Muscle of leg (tissue), 11 donors: ENCODE results near the gene TP53TG5. TPM values are rescaled to one million over a fixed set of nuclear protein-coding genes. Genes with fewer than 3 reads are reported as not detected.
A peak's percentile ranks its signal among the peaks of the same experiment; 100 is the strongest.

Experiments
- DNase-seq: peaks from one replicate; pipeline ENCODE4 v3.0.0; 2013
- H3K27ac ChIP-seq: one replicate; pipeline ENCODE4 v1.5.1; 2013; ENCODE audit warnings: mild to moderate bottlenecking, low read length, control low read depth
- H3K27me3 ChIP-seq: one replicate; pipeline ENCODE4 v1.6.1; 2013; ENCODE audit warnings: low read length; ENCODE audit not compliant: control insufficient read depth, insufficient read depth
- H3K36me3 ChIP-seq: one replicate; pipeline ENCODE4 v1.6.1; 2013; ENCODE audit warnings: low read length; ENCODE audit not compliant: control insufficient read depth, insufficient read depth
- H3K4me1 ChIP-seq: one replicate; pipeline ENCODE4 v1.6.1; 2013; ENCODE audit warnings: low read length; ENCODE audit not compliant: control insufficient read depth, insufficient read depth
- H3K4me3 ChIP-seq: one replicate; pipeline ENCODE4 v1.5.1; 2013; ENCODE audit warnings: low read length, control low read depth
- H3K9me3 ChIP-seq: replicated peaks from 2 replicates; pipeline ENCODE4 v1.6.1; 2013; ENCODE audit warnings: low read depth, low read length; ENCODE audit not compliant: control insufficient read depth
- WGBS: methylation state at CpG from one replicate; pipeline ENCODE4 v1.1.5; 2013; ENCODE audit warnings: missing lambda C conversion rate; ENCODE audit not compliant: insufficient coverage; 5-methylcytosine and 5-hydroxymethylcytosine counted together
- polyA plus RNA-seq, 8 donors: library from polyadenylated mRNA; unstranded; fragments of 120-200 nt; gene quantifications; one replicate each; pipeline versions ENCODE4 v1.2.1 to v1.2.3, GENCODE V29; 2013; ENCODE audit warnings: inconsistent platforms in 1 of 8, low replicate concordance in 1 of 8; ENCODE audit not compliant: insufficient read length in 8 of 8, insufficient read depth in 1 of 8
- total RNA-seq: library from RNA; stranded (reverse); fragments of 120-200 nt; gene quantifications from one replicate; pipeline ENCODE4 v1.2.4, GENCODE V29; 2013

TP53TG5 gene
- total and polyA plus RNA-seq, 9 donors, result 0.19 to 1.3 (median 0.72) TPM; not detected in 1

GRCh38 chr20:45413479-45413878 lies 35.4 kb upstream of the TP53TG5 start:
- DNase-seq, result no peak
- H3K4me1 ChIP-seq, result peaks cover 7% of the 10 kb centered on the region
- 61% methylated on average over 2 of the region's 3 CpGs for WGBS

GRCh38 chr20:45412653-45413052 lies 34.5 kb upstream of the TP53TG5 start:
- Histone ChIP-seq H3K27ac (no peak overlapping the region), H3K36me3 (peaks cover 15% of the 10 kb centered on the region)
- whole genome bisulfite sequencing, result 48% methylated on average over 3 of the region's 5 CpGs

More at GRCh38 chr20:45413479-45413878, 35.4 kb upstream of the TP53TG5 start:
- peaks cover 18% of the 10 kb centered on the region for H3K36me3 ChIP-seq
- no peak overlapping the region for H3K27ac ChIP-seq
- peaks cover 3% of the 10 kb centered on the region for H3K27me3 ChIP-seq
- no peaks in the 10 kb centered on the region for H3K9me3 ChIP-seq
- H3K4me3 ChIP-seq, result no peak overlapping the region

GRCh38 chr20:45410887-45411286 lies 32.8 kb upstream of the TP53TG5 start:
- Histone ChIP-seq H3K27ac (no peak overlapping the region), H3K4me3 (no peak overlapping the region), H3K27me3 (peaks cover 28% of the 10 kb centered on the region), H3K4me1 (peaks cover 16% of the 10 kb centered on the region), H3K36me3 (peaks cover 15% of the 10 kb centered on the region), H3K9me3 (no peaks in the 10 kb centered on the region)
- no peak for DNase-seq
- 24% methylated on average over 6 of the region's 8 CpGs for WGBS

More at GRCh38 chr20:45412653-45413052, 34.5 kb upstream of the TP53TG5 start:
- no peak for DNase-seq
- Histone ChIP-seq H3K9me3 (no peaks in the 10 kb centered on the region), H3K4me3 (no peak overlapping the region), H3K27me3 (peaks cover 12% of the 10 kb centered on the region), H3K4me1 (peaks cover 11% of the 10 kb centered on the region)

- Histone ChIP-seq H3K4me3 (no peak overlapping the region), H3K36me3 (peaks cover 15% of the 10 kb centered on the region), H3K27me3 (peaks cover 39% of the 10 kb centered on the region), H3K27ac (no peak overlapping the region), H3K9me3 (no peaks in the 10 kb centered on the region), H3K4me1 (peaks cover 22% of the 10 kb centered on the region)
- DNase-seq, result no peak
- WGBS, result 80% methylated on average over 1 of the region's 7 CpGs
Measured at GRCh38 chr20:45409521-45410272, 31.6 kb upstream of the TP53TG5 start.

GRCh38 chr20:45408646-45409213 lies 30.6 kb upstream of the TP53TG5 start:
- WGBS, result 69% methylated on average over 2 of the region's 7 CpGs
- H3K27me3 ChIP-seq, result peaks cover 41% of the 10 kb centered on the region
- no peaks in the 10 kb centered on the region for H3K9me3 ChIP-seq
- no peak overlapping the region for H3K4me3 ChIP-seq
- H3K4me1 ChIP-seq, result peaks cover 22% of the 10 kb centered on the region
- peaks cover 15% of the 10 kb centered on the region for H3K36me3 ChIP-seq
- H3K27ac ChIP-seq, result no peak overlapping the region
- peak; percentile 32 for DNase-seq

GRCh38 chr20:45407783-45408645 lies 29.9 kb upstream of the TP53TG5 start, which contains the start of gene DBNDD2:
Gene DBNDD2 (plus strand): TSS chr20:45408289. CDS start chr20:45408468, 179 bp downstream.
- Histone ChIP-seq H3K4me3 (peak within 1 kb of the TSS; percentile 44), H3K4me1 (peaks cover 22% of the 10 kb centered on the region), H3K27ac (peak within 1 kb of the TSS; percentile 67), H3K27me3 (peaks cover 44% of the 10 kb centered on the region), H3K9me3 (no peaks in the 10 kb centered on the region), H3K36me3 (peaks cover 15% of the 10 kb centered on the region)
- 91% methylated on average over 15 of the region's 21 CpGs for WGBS
- DNase-seq, result no peak

- H3K4me1 ChIP-seq, result peaks cover 22% of the 10 kb centered on the region
- peak overlapping the region; percentile 67 for H3K27ac ChIP-seq
- H3K36me3 ChIP-seq, result peaks cover 15% of the 10 kb centered on the region
- peaks cover 44% of the 10 kb centered on the region for H3K27me3 ChIP-seq
- DNase-seq, result peak; percentile 38
- WGBS, result 3% methylated on average over 16 of the region's 30 CpGs
- H3K4me3 ChIP-seq, result peak overlapping the region; percentile 44
- H3K9me3 ChIP-seq, result no peaks in the 10 kb centered on the region
Measured at GRCh38 chr20:45407067-45407745, 29.1 kb upstream of the TP53TG5 start.

GRCh38 chr20:45406260-45407066 lies 28.3 kb upstream of the TP53TG5 start:
- peak overlapping the region; percentile 67 for H3K27ac ChIP-seq
- H3K4me3 ChIP-seq, result peak overlapping the region; percentile 44
- peaks cover 22% of the 10 kb centered on the region for H3K4me1 ChIP-seq
- WGBS, result under 1% methylated on average over 69 of the region's 87 CpGs
- peaks cover 44% of the 10 kb centered on the region for H3K27me3 ChIP-seq
- no peaks in the 10 kb centered on the region for H3K9me3 ChIP-seq
- DNase-seq, result peak; percentile 50
- H3K36me3 ChIP-seq, result peaks cover 15% of the 10 kb centered on the region
